KG1 (cell line): ENCODE measurements around the gene P2RY8.
"Not testable (repeated sequence)": the region's sequence is repeated elsewhere in the genome, so short reads cannot be mapped to it uniquely, and the experiment has no call there.

ENCODE experiments used
- DNase-seq: peaks from one replicate; lab custom pipeline; 2025; lab: John Stamatoyannopoulos, UW

Gene P2RY8

GRCh38 chrX:1542994-1543725, 6.2 kb upstream of the P2RY8 start:
- no peak for DNase-seq

DNA sequence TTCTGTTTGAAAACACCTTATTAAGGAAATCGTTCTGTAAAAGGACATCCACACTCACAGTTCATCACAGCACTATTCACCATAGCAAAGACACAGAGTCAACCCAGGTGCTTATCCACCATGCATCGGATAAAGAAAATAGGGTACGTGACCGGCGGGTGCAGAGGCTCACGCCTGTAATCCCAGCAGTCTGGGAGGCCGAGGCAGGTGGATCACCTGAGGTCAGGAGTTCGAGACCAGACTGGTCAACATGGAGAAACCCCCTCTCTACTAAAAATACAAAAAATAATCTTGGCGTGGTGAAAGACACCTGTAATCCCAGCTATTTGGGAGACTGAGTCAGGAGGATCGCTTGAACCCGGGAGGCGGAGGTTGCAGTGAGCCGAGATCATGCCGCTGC, 2.2 kb upstream of the P2RY8 start:
- DNase-seq, result not testable (repeated sequence)

DNA sequence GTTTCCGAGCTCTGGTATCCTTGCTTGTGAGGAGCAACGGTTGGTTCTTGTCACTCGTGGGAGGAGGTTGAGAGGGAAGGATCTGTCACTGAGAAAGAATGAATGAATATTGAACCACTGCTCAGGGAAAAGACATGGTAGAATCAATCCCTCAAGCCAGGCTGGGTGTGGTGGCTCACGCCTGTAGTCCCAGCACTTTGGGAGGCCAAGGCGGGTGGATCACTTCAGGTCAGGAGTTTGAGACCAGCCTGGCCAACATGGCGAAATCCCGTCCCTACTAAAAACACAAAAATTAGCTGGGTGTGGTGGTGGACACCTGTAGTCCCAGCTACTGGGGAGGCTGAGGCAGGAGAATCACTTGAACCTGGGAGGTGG, 718 bp upstream of the P2RY8 start:
- DNase-seq, result not testable (repeated sequence)

DNA sequence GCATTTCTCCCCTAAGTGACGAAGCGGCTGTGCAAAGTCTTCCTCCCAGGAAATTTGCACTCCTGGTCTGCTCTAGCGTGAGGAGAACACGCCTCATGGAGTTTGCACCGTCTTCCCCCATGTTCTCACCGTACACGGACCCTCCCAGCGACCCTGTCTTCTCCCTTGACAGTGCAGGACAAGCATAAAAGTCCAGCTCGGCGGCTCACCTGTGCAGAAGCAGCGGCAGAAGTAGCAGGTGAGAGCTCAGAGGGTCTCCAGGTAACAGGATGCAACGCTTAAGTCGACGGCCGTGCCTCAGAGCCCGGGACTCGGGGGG, 314 bp downstream of the P2RY8 start:
- no peak for DNase-seq

DNA sequence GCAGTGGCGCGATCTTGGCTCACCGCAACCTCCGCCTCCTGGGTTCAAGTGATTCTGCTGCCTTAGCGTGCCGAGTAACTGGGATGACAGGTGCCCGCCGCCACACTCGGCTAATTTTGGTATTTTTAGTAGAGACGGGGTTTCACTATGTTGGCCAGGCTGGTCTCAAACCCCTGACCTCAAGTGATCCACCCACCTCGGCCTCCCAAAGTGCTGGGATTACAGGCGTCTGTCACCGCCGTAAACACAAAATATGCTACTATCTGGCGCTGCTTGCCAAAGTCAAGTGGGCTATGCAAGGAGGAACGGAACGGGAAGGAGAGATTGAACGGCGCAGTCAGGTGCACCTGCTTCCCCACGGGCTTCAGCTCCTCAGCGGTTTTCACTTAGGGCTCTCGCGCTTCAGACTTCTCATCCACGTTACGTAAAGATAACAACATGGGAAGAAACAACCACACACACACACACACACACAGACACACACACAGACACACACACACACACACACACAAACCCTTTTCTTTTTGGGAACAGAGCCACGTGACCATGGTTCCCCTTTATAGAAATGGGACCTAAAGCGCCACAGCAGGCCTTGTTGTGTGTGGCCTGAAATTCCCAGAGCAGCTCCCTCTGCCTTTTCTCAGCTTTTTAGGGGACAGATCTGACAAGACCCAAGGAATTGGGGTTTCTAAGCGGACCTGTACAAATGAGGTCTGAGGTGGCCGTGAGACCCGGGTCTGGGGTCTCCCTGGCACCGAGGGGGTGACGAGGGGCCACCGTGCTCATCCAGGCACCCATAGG, 1.5 kb downstream of the P2RY8 start:
- DNase-seq, result peak; percentile 68

GRCh38 chrX:1534301-1535168, 2.5 kb downstream of the P2RY8 start:
- peak; percentile 49 for DNase-seq

- DNase-seq, result no peak
These were observed 3.9 kb downstream of the P2RY8 start for GRCh38 chrX:1533058-1533457.

DNA sequence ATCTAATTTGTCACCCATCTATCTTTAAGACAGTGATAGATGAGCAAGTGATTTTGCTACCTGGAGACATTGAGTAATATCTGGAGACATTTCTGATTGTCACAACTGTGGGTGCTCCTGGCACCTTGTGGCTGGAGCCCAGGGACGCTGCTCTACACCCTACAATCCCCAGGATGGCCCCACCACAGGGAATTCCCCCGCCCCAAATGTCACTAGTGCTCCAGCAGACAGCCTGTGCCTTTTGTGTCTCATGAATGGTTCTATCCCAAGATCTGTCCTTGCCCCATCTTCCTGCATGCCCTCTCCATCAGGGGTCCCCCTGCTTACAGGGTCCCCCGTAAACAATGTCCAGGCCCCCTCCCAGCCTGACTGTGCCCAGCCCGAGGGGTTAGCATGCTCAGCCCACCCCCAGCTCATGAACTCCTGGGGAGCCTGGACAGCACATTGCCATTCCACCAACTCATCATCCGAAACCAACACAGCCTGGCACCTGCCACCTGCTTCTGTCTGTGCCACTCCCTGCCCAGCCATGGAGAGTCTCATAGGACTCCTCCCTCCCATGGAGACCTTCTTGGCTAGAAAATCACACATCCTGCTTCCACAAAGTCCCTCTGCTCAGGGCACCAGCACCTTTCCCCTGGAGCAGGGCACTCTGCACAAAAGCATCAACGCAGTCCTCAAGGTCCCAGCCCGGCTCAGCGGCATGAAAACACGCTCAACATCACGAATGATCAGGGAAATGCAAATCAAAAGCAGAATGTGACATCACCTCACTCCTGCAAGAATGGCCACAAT, 5.7 kb downstream of the P2RY8 start:
- DNase-seq, result no peak

DNA sequence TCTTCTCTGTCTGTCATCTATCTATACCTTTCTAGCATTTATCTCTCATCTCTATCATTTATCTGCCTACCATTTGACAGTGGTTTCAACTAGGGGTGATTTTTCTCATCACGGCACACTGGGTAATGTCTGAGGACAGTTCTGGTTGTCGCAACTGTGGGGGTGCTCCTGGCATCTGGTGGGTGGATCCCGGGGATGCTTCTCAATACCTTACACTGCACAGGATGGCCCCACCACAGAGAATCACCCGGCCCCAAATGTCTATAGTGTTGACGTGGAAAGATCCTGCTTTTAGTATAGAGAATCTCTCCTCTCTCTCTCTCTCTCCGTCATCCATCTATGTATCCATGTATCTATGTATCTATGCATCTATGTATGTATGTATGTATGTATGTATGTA, 7.2 kb downstream of the P2RY8 start:
- no peak for DNase-seq

GRCh38 chrX:1529328-1529727, 7.7 kb downstream of the P2RY8 start:
- no peak for DNase-seq

DNA sequence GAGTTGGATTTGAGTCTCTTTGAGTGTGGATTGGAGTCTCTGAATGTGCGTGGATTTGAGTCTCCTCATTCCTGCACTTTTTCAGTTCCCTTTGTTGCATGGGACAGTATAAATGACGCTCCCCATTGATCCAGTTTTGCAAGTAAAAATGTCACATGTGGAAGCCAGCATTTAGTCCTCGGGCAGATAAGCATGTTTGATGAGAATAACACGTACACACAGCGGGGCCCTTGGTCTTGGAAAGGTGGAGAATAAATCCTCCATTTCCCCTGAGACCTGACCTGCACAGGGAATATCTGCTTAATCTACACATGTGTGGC, 8.1 kb downstream of the P2RY8 start:
- DNase-seq, result no peak

DNA sequence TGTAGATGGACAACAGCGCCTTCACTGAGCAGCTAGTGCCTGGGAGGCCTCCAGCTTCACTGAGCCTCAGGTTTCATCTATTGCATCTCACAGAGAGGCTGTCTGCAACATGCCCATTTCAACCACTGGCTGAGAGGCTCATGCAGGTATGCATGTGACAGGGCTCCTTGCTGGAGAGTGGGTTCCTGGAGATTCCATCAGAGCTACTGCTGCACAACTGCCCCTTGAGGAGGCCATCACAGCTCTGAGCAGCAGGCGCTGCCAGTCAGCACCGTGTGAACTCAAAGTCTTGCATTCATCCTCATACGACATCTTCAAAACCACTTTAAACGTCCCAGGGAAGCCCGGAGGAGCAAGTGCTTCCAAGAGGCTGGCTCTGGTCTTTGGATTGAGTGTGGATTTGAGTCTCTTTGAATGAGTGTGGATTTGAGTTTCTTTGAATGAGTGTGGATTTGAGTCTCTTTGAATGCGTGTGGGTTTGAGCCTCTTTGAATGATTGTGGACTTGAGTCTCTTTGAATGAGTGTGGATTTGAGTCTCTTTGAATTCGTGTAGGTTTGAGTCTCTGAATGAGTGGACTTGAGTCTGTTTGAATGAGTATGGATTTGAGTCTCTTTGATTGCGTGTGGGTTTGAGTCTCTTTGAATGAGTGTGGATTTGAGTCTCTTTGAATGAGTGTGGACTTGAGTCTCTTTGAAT, 8.7 kb downstream of the P2RY8 start:
- no peak for DNase-seq

- DNase-seq, result no peak
These were observed 9.5 kb downstream of the P2RY8 start for GRCh38 chrX:1527457-1527856.

DNA sequence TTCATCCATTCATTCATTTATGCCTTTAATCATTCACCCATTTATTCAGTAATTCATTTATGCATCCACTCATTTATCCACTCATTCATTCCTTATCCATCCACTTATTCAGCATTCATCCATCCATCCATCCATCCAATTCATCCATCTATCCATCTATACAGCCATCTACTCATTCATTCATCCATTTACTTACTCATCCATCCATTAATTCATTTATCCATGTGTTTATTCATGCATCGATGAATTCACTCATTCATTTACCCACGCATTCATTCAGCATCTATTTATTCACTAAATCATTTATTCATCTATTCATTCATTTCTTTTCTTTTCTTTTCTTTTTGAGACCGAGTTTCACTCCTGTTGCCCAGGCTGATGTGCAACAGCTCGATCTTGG, 10.4 kb downstream of the P2RY8 start:
- DNase-seq, result no peak

DNA sequence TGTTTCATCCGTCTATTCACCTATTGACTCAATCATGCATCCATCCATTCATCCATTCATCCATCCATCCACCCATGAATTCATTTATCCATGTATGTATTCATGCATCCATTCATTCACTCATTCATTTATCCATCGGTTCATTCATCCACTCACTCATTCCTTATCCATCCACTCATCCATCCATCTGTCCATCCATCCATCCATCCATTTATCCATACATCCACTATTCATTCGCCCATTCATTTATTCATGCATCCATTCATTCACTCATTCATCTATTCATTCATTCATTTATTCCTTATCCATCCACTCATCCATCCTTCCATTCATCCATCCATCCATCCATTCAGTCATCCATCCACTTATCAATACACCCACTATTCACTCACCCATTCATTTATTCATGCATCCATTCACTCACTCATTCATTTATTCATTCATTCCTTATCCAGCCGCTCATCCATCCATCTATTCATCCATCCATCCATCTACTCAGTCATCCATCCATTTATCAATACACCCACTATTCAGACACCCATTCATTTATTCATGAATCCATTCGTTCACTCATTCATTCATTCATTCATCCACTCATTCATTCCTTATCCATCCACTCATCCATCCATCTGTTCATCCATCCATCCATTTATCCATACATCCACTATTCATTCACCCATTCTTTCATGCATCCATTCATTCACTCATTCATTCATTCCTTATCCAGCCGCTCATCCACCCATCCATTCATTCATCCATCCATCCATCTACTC, 11.2 kb downstream of the P2RY8 start:
- no peak for DNase-seq

DNA sequence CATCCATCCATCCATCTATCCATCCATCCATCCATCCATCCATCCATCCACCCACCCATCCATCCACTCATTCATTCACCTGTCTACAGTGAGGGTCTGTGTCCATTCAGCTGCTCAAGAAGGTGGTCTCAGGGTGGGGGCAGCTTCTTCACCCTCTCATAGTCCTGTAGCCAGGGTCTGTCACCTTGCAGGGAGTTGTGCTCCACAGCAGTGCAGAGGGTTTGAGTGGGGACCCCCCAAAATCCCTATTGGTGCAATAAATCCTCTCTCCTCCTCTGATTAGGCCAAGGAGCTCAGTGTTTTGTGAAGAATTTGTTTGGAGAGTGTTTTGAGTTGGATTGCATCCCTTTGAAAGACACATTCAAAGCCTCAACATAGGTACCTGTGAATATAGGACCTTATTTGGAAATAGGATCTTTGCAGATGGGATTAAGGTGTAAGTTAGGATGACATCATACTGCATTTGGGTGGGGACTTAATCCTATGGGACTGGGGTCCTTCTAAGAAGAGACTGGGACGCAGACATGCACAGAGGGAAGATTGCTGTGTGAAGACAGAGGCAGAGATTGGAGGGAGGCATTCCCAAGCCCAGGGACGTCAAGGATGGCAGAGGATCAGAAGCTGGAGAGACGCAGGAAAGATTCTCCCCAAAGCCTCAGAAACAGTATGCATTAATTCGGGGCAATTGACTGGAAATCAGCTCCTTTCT, 12.0 kb downstream of the P2RY8 start:
- no peak for DNase-seq

- DNase-seq, result not testable (repeated sequence)
These were observed 14.1 kb downstream of the P2RY8 start for GRCh38 chrX:1522905-1523304.

DNA sequence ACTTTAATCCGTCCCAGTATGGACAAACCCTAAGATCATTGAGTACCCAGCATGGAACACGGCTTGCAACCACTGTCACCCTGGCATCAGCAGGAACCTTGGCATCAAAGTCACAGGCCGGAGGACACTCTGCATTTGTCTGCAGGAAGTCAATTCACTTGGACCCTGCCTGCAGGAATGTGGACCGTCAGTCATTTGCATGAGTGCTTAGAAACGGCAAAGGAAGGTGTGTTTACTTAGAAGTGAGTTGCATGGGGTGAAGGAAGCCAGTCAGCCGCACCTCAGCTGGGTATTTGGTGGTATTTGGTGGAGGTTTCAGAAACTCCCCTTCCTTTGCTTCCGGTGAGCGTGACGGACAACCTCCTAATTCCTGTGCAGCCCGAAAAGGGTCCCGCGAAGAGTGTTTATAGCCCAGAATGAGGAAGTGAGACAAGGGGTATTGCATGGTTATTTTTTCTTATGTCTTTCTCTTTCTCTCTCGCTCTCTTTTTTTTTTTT, 15.5 kb downstream of the P2RY8 start:
- peak; percentile 55 for DNase-seq

DNA sequence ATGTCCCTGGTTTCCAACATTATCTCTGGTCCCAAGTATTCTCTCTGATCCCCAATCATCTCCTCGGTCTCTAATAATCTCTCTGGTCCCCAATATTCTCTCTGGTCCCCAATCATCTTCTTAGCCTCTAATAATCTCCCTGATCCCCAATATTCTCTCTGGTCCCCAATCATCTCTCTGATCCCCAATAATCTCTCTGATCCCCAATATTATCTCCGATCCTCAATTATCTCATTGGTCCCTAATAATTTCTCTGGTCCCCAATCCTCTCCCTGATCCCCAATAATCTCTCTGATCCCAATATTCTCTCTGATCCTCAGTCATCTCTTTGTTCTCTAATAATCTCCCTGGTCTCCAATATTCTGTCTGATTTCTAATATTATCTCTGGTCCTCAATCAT, 16.6 kb downstream of the P2RY8 start:
- no peak for DNase-seq

GRCh38 chrX:1519022-1519497, 17.9 kb downstream of the P2RY8 start:
- DNase-seq, result no peak
